GM12801 (cell line): Measurements from ENCODE around the gene COPZ1.

ENCODE experiments used
- CTCF ChIP-seq: IDR thresholded peaks from one replicate; pipeline ENCODE4 v1.5.1; 2011; ENCODE audit warnings: control low read depth; ENCODE audit not compliant: insufficient read length; ENCODE audit errors: extremely low read depth

COPZ1 gene

GRCh38 chr12:54300732-54301427 is 24.1 kb upstream of the COPZ1 start, which contains the start of gene NFE2:
Gene NFE2, minus strand, starts transcription at chr12:54301015. Its CDS starts 5,767 bp downstream, at chr12:54295248.
- TF ChIP-seq CTCF = no peak

GRCh38 chr12:54301428-54302048 is 23.4 kb upstream of the COPZ1 start:
- no peak for TF ChIP-seq CTCF

- TF ChIP-seq CTCF = no peak
Observed at GRCh38 chr12:54303640-54304039, 21.3 kb upstream of the COPZ1 start.

- TF ChIP-seq CTCF = no peak
Observed at GRCh38 chr12:54304187-54304810, 20.6 kb upstream of the COPZ1 start.

GRCh38 chr12:54306925-54307741 is 17.8 kb upstream of the COPZ1 start:
- no peak for TF ChIP-seq CTCF

- no peak for TF ChIP-seq CTCF
Observed at GRCh38 chr12:54311051-54311450, 13.9 kb upstream of the COPZ1 start.

- TF ChIP-seq CTCF = no peak
Observed at GRCh38 chr12:54321363-54321762, 3.6 kb upstream of the COPZ1 start.
